Erythroblast (primary cell): ENCODE data around the gene FAM120AOS.

ENCODE experiments used
- GATA1 ChIP-seq: IDR thresholded peaks from 2 replicates; pipeline ENCODE4 v1.6.1; 2011; ENCODE audit warnings: low read depth, mild to moderate bottlenecking, control low read depth, low read length, moderate library complexity
- POLR2A ChIP-seq: IDR thresholded peaks from 2 replicates; pipeline ENCODE4 v1.6.1; 2011; ENCODE audit warnings: mild to moderate bottlenecking, low read length

- no peak for TF ChIP-seq POLR2A
- no peak for TF ChIP-seq GATA1
These were observed 32.9 kb upstream of the FAM120AOS start for GRCh38 chr9:93486268-93486667.
